GM13976 (cell line): ENCODE data around the gene ARG2.

ENCODE experiments used
- DNase-seq: peaks from one replicate; pipeline ENCODE4 v3.0.0; 2012; ENCODE audit warnings: low spot score
- in situ Hi-C: fragments of 300-500 bp; cut with MboI; formaldehyde crosslinking; loops from one replicate; pipeline ENCODE4 v1.12.0; 2022; ENCODE audit warnings: low sequenced_read_pairs, mixed read lengths, inconsistent platforms; ENCODE audit not compliant: unreplicated experiment
- TF ChIP-seq, protein P1 (sequence below): IDR thresholded peaks from 2 replicates; pipeline ENCODE4 v1.5.1; 2012; ENCODE audit warnings: borderline replicate concordance, mild to moderate bottlenecking; ENCODE audit not compliant: insufficient read depth; ENCODE audit errors: extremely low read depth, missing control alignments, control extremely low read depth

The ARG2 gene

DNA sequence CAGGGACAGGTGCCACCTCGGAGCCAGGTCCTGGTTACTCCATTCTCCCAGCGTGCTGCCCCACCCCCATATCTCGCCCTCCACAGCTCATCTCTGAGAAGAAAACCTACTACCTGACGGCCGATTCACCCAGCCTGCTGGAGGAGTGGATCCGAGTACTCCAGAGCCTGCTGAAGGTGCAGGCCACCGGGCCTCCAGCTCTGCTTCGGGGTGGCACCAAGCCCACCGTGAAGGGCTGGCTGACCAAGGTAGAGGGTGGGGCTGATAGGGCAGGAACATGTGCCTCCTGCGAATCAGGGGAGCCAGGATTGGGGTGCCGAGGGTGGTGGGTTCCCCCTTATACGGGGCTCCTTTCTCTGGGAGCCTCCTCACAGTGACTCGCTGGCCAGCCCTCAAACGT, 45.6 kb upstream of the ARG2 start:
- in situ Hi-C loops = no loop called here
- TF ChIP-seq, protein P1, sequence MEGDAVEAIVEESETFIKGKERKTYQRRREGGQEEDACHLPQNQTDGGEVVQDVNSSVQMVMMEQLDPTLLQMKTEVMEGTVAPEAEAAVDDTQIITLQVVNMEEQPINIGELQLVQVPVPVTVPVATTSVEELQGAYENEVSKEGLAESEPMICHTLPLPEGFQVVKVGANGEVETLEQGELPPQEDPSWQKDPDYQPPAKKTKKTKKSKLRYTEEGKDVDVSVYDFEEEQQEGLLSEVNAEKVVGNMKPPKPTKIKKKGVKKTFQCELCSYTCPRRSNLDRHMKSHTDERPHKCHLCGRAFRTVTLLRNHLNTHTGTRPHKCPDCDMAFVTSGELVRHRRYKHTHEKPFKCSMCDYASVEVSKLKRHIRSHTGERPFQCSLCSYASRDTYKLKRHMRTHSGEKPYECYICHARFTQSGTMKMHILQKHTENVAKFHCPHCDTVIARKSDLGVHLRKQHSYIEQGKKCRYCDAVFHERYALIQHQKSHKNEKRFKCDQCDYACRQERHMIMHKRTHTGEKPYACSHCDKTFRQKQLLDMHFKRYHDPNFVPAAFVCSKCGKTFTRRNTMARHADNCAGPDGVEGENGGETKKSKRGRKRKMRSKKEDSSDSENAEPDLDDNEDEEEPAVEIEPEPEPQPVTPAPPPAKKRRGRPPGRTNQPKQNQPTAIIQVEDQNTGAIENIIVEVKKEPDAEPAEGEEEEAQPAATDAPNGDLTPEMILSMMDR = no peak
- no peak for DNase-seq

DNA sequence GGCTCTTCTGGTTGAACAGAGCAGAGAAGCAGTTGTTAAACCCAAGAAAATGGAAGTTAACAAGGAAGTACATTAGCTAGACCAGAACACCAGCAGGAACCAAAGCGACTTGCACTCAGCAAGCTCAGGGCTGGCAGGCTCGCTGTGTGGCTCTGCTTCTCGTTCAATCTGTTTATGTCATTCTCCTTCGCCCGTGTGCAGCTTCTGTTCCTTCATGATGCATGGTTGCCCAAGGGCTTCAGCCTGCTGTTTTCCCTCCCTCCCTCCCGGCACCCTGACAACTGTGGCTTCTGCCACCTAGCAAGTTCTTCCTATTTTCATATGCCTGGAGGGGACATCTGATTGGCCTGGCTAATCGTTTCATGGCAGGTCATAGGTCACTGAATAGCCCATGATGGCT, 44.9 kb upstream of the ARG2 start:
- in situ Hi-C loops = no loop called here
- DNase-seq = no peak
- TF ChIP-seq, protein P1 = no peak

DNA sequence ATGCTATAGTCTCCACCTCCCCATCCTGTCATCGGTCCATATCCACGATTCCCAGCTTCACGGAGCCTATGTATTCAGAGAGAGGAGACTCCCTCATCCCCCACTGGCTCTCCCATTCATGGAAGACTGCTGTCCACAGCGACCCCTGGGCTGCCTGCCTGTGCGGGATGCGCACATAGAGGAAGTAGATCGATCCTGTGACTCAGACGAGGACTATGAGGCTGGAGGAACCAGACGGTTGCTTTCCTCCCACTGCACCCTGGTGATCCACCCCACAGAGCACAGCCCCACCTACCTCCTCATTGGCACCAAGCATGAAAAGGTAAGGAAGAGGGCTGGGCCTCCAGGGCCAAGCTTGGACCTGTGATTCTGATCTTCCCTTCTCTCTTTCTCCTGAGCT, 44.0 kb upstream of the ARG2 start:
- in situ Hi-C loops = no loop called here
- TF ChIP-seq, protein P1 = no peak
- DNase-seq = no peak

DNA sequence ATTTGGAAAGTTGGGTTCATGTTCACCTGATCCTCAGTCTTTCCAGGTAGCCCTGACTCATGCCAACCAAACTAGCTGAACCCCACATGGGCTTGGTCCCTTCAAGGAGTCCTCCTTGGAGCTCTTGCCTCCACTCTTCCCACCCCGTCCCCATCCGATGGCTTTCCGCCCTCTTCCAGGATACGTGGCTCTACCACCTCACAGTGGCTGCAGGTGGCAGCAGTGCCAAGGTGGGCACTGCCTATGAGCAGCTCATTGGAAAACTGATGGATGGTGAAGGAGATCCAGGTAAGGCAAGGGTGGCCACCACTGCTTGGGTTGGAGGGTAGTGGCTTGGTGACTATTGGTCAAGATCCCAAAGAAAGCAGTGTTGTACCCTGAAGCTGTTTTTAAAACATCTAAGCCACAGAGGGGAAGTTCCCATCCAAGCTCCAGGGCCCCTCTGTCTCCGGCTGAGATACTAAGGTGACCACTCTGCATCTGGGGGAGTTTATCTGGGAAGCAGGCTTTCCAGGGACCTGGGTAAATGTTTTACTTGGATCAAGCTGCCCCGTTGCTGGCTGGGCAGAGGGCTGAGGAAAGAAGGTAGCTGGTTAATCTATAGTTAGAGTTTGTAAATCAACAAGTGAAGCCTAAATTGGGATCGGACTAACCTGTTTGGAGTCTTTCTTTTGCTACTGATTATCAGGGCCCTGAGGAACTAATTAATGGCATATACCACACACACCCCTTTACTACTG, 43.3 kb upstream of the ARG2 start:
- DNase-seq = no peak
- in situ Hi-C loops = no loop called here
- TF ChIP-seq, protein P1 = no peak

DNA sequence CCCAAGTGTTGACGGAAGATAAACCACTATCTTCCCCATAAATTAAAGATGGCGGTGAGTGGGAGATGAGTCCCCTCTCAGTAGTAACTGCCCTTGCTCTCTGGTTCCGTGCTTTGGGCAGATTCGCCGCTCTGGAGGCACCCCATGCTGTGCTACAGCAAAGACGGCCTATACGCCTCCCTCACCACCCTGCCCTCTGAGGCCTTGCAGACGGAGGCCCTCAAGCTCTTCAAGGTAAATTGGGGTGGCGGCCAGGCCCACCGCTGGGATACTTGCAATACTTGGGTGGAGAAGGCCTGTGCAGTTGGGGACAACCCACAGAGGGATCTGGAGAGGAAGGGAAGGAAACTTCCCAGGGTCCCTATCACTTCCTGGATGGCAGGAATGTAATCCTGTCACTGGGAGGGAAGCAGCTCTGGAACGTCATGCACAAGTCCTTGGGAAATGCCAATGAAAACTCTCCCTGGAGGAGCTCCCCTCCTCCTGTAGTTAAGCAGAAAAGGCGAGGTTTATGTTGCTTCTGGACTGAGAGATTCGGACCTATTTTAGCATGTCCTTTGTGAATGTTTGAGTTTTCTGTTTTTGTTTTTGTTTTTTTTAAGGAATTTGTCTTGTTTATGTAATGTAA, 42.4 kb upstream of the ARG2 start:
- TF ChIP-seq, protein P1 = no peak
- in situ Hi-C loops = no loop called here
- no peak for DNase-seq

DNA sequence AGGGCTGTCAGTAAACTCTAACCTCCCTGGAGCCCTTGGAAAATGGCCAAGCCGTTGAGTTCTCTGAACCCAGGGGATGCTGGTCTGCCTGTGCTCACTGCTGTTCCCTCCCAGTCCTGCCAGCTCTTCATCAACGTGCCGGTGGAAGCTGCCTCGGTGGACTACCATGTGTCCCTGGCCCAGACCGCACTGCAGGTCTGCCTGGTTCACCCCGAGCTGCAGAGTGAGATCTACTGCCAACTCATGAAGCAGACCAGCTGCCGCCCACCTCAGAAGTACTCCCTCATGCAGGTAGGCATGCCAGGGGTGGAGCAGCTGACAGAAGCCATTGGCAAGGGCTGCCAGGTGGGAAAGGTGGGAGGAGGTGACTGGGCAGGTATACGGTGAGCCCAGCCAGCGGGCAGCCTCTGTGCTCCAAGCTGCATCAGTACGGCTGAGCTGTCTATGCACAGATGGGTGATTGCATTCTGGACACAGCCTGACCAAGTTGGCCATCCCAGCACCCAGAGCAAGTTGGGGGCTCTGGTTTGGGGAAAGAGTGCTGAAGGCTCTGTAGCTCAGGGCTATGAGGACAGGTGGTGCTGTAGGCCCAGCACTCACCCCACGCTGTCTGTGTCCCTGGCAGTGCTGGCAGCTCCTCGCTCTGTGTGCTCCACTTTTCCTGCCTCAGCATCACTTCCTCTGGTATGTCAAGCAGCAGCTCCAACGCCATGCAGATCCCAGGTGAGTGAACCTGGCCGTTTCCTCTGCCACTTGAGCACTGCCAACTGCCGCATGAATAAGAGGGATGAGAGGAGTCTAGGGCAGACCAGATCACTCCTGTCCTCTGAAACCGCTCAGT, 41.6 kb upstream of the ARG2 start:
- in situ Hi-C loops = no loop called here
- TF ChIP-seq, protein P1 = no peak
- no peak for DNase-seq
